IMR-90 (cell line): ENCODE data around the gene ADTRP. TPM values are rescaled to one million over a fixed set of nuclear protein-coding genes. Genes with fewer than 3 reads are reported as not detected.
"Not testable (repeated sequence)": the region's sequence is repeated elsewhere in the genome, so short reads cannot be mapped to it uniquely, and the experiment has no call there.

Experiments used
- ATAC-seq: fragments of 200-7000 bp; cut with Tn5 transposase; 2 replicates; pipeline ENCODE4 v1.9.1; 2020; ENCODE audit warnings: low read depth, mild to moderate bottlenecking, moderate library complexity
- BruUV-seq: library from RNA; stranded (reverse); fragments of 400-500 nt; replicated peaks from 2 replicates; lab custom pipeline; 2021; lab: Mats Ljungman, UMichigan
- CTCF ChIA-PET: fragments of 300-600 bp; formaldehyde crosslinking; extraction: SDS; loops from one replicate; lab custom pipeline; 2021; ENCODE audit warnings: antibody characterized with exemption; lab: Yijun Ruan, JAX
- POLR2A ChIA-PET: fragments of 300-600 bp; sonication (Branson Sonifier 250); formaldehyde crosslinking; loops from one replicate; lab custom pipeline; 2022; ENCODE audit warnings: antibody characterized with exemption; ENCODE audit not compliant: unreplicated experiment; lab: Charles Lee
- DNase-seq: peaks from one replicate; pipeline ENCODE4 v3.0.0; 2013
- H2AFZ ChIP-seq: replicated peaks from 2 replicates; pipeline ENCODE3; 2013; ENCODE audit warnings: low read length, mild to moderate bottlenecking; ENCODE audit not compliant: poor library complexity
- H2AK5ac ChIP-seq: 2 replicates; pipeline ENCODE4 v1.6.1; 2013; ENCODE audit warnings: low read depth, low read length, inconsistent platforms
- H2AK9ac ChIP-seq: replicated peaks from 2 replicates; pipeline ENCODE3; 2013; ENCODE audit warnings: mild to moderate bottlenecking, low read depth, low read length, moderate library complexity; ENCODE audit not compliant: poor library complexity
- H2BK120ac ChIP-seq: 2 replicates; pipeline ENCODE4 v1.6.1; 2013; ENCODE audit warnings: low read depth, low read length, inconsistent platforms
- H2BK15ac ChIP-seq: 3 replicates; pipeline ENCODE4 v1.6.1; 2013; ENCODE audit warnings: low read depth, low read length, inconsistent platforms
- H2BK20ac ChIP-seq: 2 replicates; pipeline ENCODE4 v1.6.1; 2013; ENCODE audit warnings: low read depth, mild to moderate bottlenecking, inconsistent platforms, low read length, moderate library complexity
- H2BK5ac ChIP-seq: 2 replicates; pipeline ENCODE4 v1.6.1; 2013; ENCODE audit warnings: mild to moderate bottlenecking, low read depth, low read length, inconsistent platforms; ENCODE audit not compliant: poor library complexity, severe bottlenecking
- H3K14ac ChIP-seq: replicated peaks from 2 replicates; pipeline ENCODE4 v1.6.1; 2013; ENCODE audit warnings: low read depth, low read length, inconsistent platforms
- H3K18ac ChIP-seq: 2 replicates; pipeline ENCODE4 v1.6.1; 2013; ENCODE audit warnings: low read depth, low read length, control low read depth
- H3K23ac ChIP-seq: 2 replicates; pipeline ENCODE4 v1.6.1; 2013; ENCODE audit warnings: low read depth, low read length, inconsistent platforms
- H3K27ac ChIP-seq: 2 replicates; pipeline ENCODE4 v1.5.1; 2013; ENCODE audit warnings: mild to moderate bottlenecking, control low read depth, low read length; ENCODE audit not compliant: insufficient read depth
- H3K27me3 ChIP-seq: 2 replicates; pipeline ENCODE4 v1.6.1; 2013; ENCODE audit warnings: low read length; ENCODE audit not compliant: control insufficient read depth, insufficient read depth
- H3K36me3 ChIP-seq: 2 replicates; pipeline ENCODE4 v1.6.1; 2013; ENCODE audit warnings: low read length, mixed read lengths; ENCODE audit not compliant: control insufficient read depth, insufficient read depth
- H3K4ac ChIP-seq: 2 replicates; pipeline ENCODE4 v1.6.1; 2013; ENCODE audit warnings: low read depth, low read length, inconsistent platforms
- H3K4me1 ChIP-seq: 2 replicates; pipeline ENCODE4 v1.6.1; 2013; ENCODE audit warnings: low read length, mixed read lengths; ENCODE audit not compliant: control insufficient read depth, insufficient read depth
- H3K4me2 ChIP-seq: 2 replicates; pipeline ENCODE4 v1.6.1; 2013; ENCODE audit warnings: low read depth, mild to moderate bottlenecking, control low read depth, low read length, moderate library complexity
- H3K4me3 ChIP-seq: 2 replicates; pipeline ENCODE4 v1.5.1; 2013; ENCODE audit warnings: low read depth, mild to moderate bottlenecking, control low read depth, low read length, moderate library complexity; ENCODE audit not compliant: insufficient read depth
- H3K56ac ChIP-seq: 2 replicates; pipeline ENCODE4 v1.6.1; 2013; ENCODE audit warnings: low read length, inconsistent platforms; ENCODE audit not compliant: insufficient read depth; ENCODE audit errors: extremely low read depth
- H3K79me1 ChIP-seq, 2 experiments: 2 replicates each; pipeline ENCODE4 v1.6.1; 2013; ENCODE audit warnings: low read length in 2 of 2, inconsistent platforms in 1 of 2, low read depth in 1 of 2
- H3K9ac ChIP-seq: 2 replicates; pipeline ENCODE4 v1.6.1; 2013; ENCODE audit warnings: low read depth, low read length, control low read depth
- H3K9me1 ChIP-seq: 2 replicates; pipeline ENCODE4 v1.6.1; 2013; ENCODE audit warnings: low read length, inconsistent platforms; ENCODE audit not compliant: insufficient read depth
- H3K9me3 ChIP-seq: 2 replicates; pipeline ENCODE4 v1.6.1; 2013; ENCODE audit warnings: low read length; ENCODE audit not compliant: control insufficient read depth, insufficient read depth
- H4K20me1 ChIP-seq: 2 replicates; pipeline ENCODE4 v1.6.1; 2013; ENCODE audit warnings: low read length, inconsistent platforms; ENCODE audit not compliant: insufficient read depth
- H4K5ac ChIP-seq: 2 replicates; pipeline ENCODE4 v1.6.1; 2013; ENCODE audit warnings: mild to moderate bottlenecking, low read depth, low read length, control low read depth
- H4K8ac ChIP-seq, 2 experiments: 2 replicates each; pipeline ENCODE4 v1.6.1; 2013; ENCODE audit warnings: low read depth in 2 of 2, low read length in 2 of 2, control low read depth in 1 of 2, inconsistent platforms in 1 of 2
- H4K91ac ChIP-seq: 2 replicates; pipeline ENCODE4 v1.6.1; 2013; ENCODE audit warnings: low read depth, low read length, inconsistent platforms; ENCODE audit not compliant: insufficient read depth
- MAFK ChIP-seq: IDR thresholded peaks from 2 replicates; pipeline ENCODE4 v1.6.1; 2012; ENCODE audit warnings: low read depth, low read length, improper control_type of control experiment
- RAD21 ChIP-seq: IDR thresholded peaks from 2 replicates; pipeline ENCODE4 v1.6.1; 2012; ENCODE audit warnings: low read length, improper control_type of control experiment
- RCOR1 ChIP-seq: IDR thresholded peaks from 2 replicates; pipeline ENCODE4 v1.6.1; 2012; ENCODE audit warnings: mild to moderate bottlenecking, low read length, improper control_type of control experiment; ENCODE audit not compliant: insufficient replicate concordance
- WGBS, 2 experiments: methylation state at CpG; one replicate each; pipeline versions ENCODE4 v1.1.5 to v1.1.7; 2013; ENCODE audit warnings: missing lambda C conversion rate in 2 of 2; ENCODE audit not compliant: insufficient read length in 1 of 2; ENCODE audit errors: extremely low coverage in 2 of 2; 5-methylcytosine and 5-hydroxymethylcytosine counted together
- dilution Hi-C: fragments of 300-500 bp; cut with HindIII; formaldehyde crosslinking; loops from one replicate; pipeline ENCODE4 v1.14.3; 2018; ENCODE audit warnings: low sequenced_read_pairs; ENCODE audit not compliant: unreplicated experiment
- in situ Hi-C: fragments of 300-500 bp; cut with MboI; formaldehyde crosslinking; loops from 3 replicates; pipeline ENCODE4 v1.14.3; 2019; ENCODE audit warnings: low sequenced_read_pairs, inconsistent platforms, mixed read lengths
- intact Hi-C: fragments of 100-400 bp; cut with micrococcal nuclease; formaldehyde crosslinking; loops from 2 replicates; pipeline ENCODE4 v1.10.0; 2022
- polyA plus RNA-seq, 3 experiments: library from polyadenylated mRNA; depleted of rRNA; stranded (reverse); fragments of >200 nt; gene quantifications; 2 replicates each; pipeline ENCODE4 v1.2.3, GENCODE V29; 2012; ENCODE audit warnings: low replicate concordance in 1 of 3
- total RNA-seq: library from RNA; depleted of rRNA; stranded (reverse); fragments of >200 nt; gene quantifications from 2 replicates; pipeline ENCODE4 v1.2.3, GENCODE V29; 2012

Gene ADTRP
- total and polyA plus RNA-seq, 2 of the 4 experiments (the other 2 are of a cell fraction): 0.50 to 0.72 TPM

GRCh38 chr6:11681357-11681756 is 97.2 kb downstream of the ADTRP start:
- dilution Hi-C loops: no loop called here
- intact Hi-C loops: no loop called here
- no peak for ATAC-seq

GRCh38 chr6:11680479-11680878 is 98.1 kb downstream of the ADTRP start:
- H3K56ac ChIP-seq: not testable (repeated sequence)

More at GRCh38 chr6:11681357-11681756, 97.2 kb downstream of the ADTRP start:
- Histone ChIP-seq H3K9ac (no peak overlapping the region), H3K9me1 (peaks cover 5% of the 10 kb centered on the region; the same call in 1 of the 2 replicates), H3K9me3 (no peaks in the 10 kb centered on the region; the same call in none of the 2 replicates), H3K4me1 (peaks cover 8% of the 10 kb centered on the region), H4K8ac (no peak overlapping the region), H2BK5ac (no peak overlapping the region), H3K79me1 (no peaks in the 10 kb centered on the region), H3K4me3 (no peak overlapping the region), H4K20me1 (no peaks in the 10 kb centered on the region), H3K4ac (no peak overlapping the region), H4K91ac (no peak overlapping the region), H3K27ac (no peak overlapping the region), H2AFZ (no peak overlapping the region), H2AK5ac (no peak overlapping the region), H3K56ac (no peak overlapping the region), H3K27me3 (no peaks in the 10 kb centered on the region), H2AK9ac (no peak overlapping the region), H3K18ac (no peak overlapping the region), H2BK20ac (no peak overlapping the region), H3K4me2 (no peak overlapping the region), H2BK15ac (no peak overlapping the region), H3K23ac (no peak overlapping the region), H2BK120ac (no peak overlapping the region; the same call in 1 of the 2 replicates), H3K14ac (no peak overlapping the region), H3K36me3 (no peaks in the 10 kb centered on the region), H4K5ac (no peak overlapping the region)
- no TSS peak for BruUV-seq
- no CpG with 5 or more reads among the region's 1 CpG for WGBS, 2 experiments
- TF ChIP-seq RCOR1 (no peak), MAFK (peak; percentile 60), RAD21 (no peak)
- ChIA-PET POLR2A (interaction anchor here (0.6 kb wide), 1 partner anchor 766 kb away, joined by 4 read pairs; no protein-coding TSS in a partner anchor), CTCF (no interaction called here)
- no peak for DNase-seq
- in situ Hi-C loops: no loop called here

More at GRCh38 chr6:11680479-11680878, 98.1 kb downstream of the ADTRP start:
- H4K8ac ChIP-seq, H3K79me1 ChIP-seq, H4K91ac ChIP-seq, intact Hi-C loops, H3K9me1 ChIP-seq, DNase-seq, H3K4me3 ChIP-seq, H3K4ac ChIP-seq, H3K36me3 ChIP-seq, H3K14ac ChIP-seq, H3K27me3 ChIP-seq, H4K20me1 ChIP-seq, H2AK9ac ChIP-seq, H2BK5ac ChIP-seq, H2AFZ ChIP-seq, H3K4me2 ChIP-seq, BruUV-seq, H3K4me1 ChIP-seq, H3K9me3 ChIP-seq, H3K23ac ChIP-seq, H2BK20ac ChIP-seq, H4K5ac ChIP-seq, ATAC-seq, in situ Hi-C loops, H3K27ac ChIP-seq, POLR2A ChIA-PET, H2AK5ac ChIP-seq, H2BK15ac ChIP-seq, H2BK120ac ChIP-seq, dilution Hi-C loops, H3K18ac ChIP-seq, H3K9ac ChIP-seq, CTCF ChIA-PET: not testable (repeated sequence)
- no CpG with 5 or more reads among the region's 7 CpGs for WGBS, 2 experiments
